ENCODE measurements around the gene ARHGAP8. TPM values are rescaled to one million over a fixed set of nuclear protein-coding genes. Genes with fewer than 3 reads are reported as not detected.

The ARHGAP8 gene
- total RNA-seq, 3 donors from 2014 or later (not counting 1 experiment from before 2014, with no cell fraction given) = 23.6 to 32.6 (median 26.5) TPM

GRCh38 chr22:44709881-44710392 lies 42.4 kb upstream of the ARHGAP8 start:
- Histone ChIP-seq H3K4me3 (ENCODE audit: low read length) (peak overlapping the region; percentile 29), H3K9me3 (ENCODE audit: control insufficient read depth, insufficient read depth, low read length) (no peaks in the 10 kb centered on the region), H3K36me3 (ENCODE audit: control insufficient read depth, insufficient read depth, low read length) (peaks cover 8% of the 10 kb centered on the region), H3K4me1 (ENCODE audit: control insufficient read depth, insufficient read depth, low read length) (peaks cover 94% of the 10 kb centered on the region), H3K27me3 (ENCODE audit: control insufficient read depth, insufficient read depth, low read length) (no peaks in the 10 kb centered on the region), H3K27ac (ENCODE audit: low read length) (peak overlapping the region; percentile 88)
- DNase-seq (peak; percentile 62 to 67), ATAC-seq (peak; percentile 57 to 84 (median 67))
- WGBS (ENCODE audit: insufficient coverage) = 52% methylated on average over 12 of the region's 12 CpGs
- no peaks in the 10 kb centered on the region for H3K36me3 Mint-ChIP-seq
- no peaks in the 10 kb centered on the region for H3K27me3 Mint-ChIP-seq (ENCODE audit: low read depth in 2 of 2)
- no peaks in the 10 kb centered on the region for H3K9me3 Mint-ChIP-seq
- peaks cover 46 to 82% of the 10 kb centered on the region in 2 donors for H3K4me1 Mint-ChIP-seq
- H3K4me3 Mint-ChIP-seq = peak overlapping the region; percentile 79
- TF ChIP-seq, protein P1, sequence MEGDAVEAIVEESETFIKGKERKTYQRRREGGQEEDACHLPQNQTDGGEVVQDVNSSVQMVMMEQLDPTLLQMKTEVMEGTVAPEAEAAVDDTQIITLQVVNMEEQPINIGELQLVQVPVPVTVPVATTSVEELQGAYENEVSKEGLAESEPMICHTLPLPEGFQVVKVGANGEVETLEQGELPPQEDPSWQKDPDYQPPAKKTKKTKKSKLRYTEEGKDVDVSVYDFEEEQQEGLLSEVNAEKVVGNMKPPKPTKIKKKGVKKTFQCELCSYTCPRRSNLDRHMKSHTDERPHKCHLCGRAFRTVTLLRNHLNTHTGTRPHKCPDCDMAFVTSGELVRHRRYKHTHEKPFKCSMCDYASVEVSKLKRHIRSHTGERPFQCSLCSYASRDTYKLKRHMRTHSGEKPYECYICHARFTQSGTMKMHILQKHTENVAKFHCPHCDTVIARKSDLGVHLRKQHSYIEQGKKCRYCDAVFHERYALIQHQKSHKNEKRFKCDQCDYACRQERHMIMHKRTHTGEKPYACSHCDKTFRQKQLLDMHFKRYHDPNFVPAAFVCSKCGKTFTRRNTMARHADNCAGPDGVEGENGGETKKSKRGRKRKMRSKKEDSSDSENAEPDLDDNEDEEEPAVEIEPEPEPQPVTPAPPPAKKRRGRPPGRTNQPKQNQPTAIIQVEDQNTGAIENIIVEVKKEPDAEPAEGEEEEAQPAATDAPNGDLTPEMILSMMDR (IDR thresholded peaks at IDR 0.05) = no peak
- intact Hi-C loops (cut with micrococcal nuclease) = no loop called here
- peak overlapping the region; percentile 84 to 91 for H3K27ac Mint-ChIP-seq

- H3K4me1 Mint-ChIP-seq = peaks cover 41 to 77% of the 10 kb centered on the region in 2 donors
- H3K9me3 Mint-ChIP-seq = no peaks in the 10 kb centered on the region
- no peaks in the 10 kb centered on the region for H3K36me3 Mint-ChIP-seq
- peak; percentile 42 to 66 for DNase-seq
- H3K4me3 Mint-ChIP-seq = peak overlapping the region; percentile 79
- no peaks in the 10 kb centered on the region for H3K27me3 Mint-ChIP-seq (ENCODE audit: low read depth in 2 of 2)
- TF ChIP-seq, protein P1 (IDR thresholded peaks at IDR 0.05) = no peak
- H3K9me3 ChIP-seq (ENCODE audit: control insufficient read depth, insufficient read depth, low read length) = no peaks in the 10 kb centered on the region
- peaks cover 8% of the 10 kb centered on the region for H3K36me3 ChIP-seq (ENCODE audit: control insufficient read depth, insufficient read depth, low read length)
- H3K4me1 ChIP-seq (ENCODE audit: control insufficient read depth, insufficient read depth, low read length) = peaks cover 92% of the 10 kb centered on the region
- WGBS (ENCODE audit: insufficient coverage) = 15% methylated on average over 21 of the region's 23 CpGs
- ATAC-seq = peak; percentile 45 to 60 (median 58)
- H3K27ac Mint-ChIP-seq = peak overlapping the region; percentile 84 to 91
- H3K27me3 ChIP-seq (ENCODE audit: control insufficient read depth, insufficient read depth, low read length) = no peaks in the 10 kb centered on the region
- intact Hi-C loops (cut with micrococcal nuclease) = no loop called here
- peak overlapping the region; percentile 88 for H3K27ac ChIP-seq (ENCODE audit: low read length)
- H3K4me3 ChIP-seq (ENCODE audit: low read length) = peak overlapping the region; percentile 29
Observed at GRCh38 chr22:44710474-44711240, 41.7 kb upstream of the ARHGAP8 start.

- no peak overlapping the region for H3K4me3 ChIP-seq (ENCODE audit: low read length)
- H3K36me3 ChIP-seq (ENCODE audit: control insufficient read depth, insufficient read depth, low read length) = peaks cover 12% of the 10 kb centered on the region
- TF ChIP-seq, protein P1 (IDR thresholded peaks at IDR 0.05) = no peak
- H3K27me3 ChIP-seq (ENCODE audit: control insufficient read depth, insufficient read depth, low read length) = no peaks in the 10 kb centered on the region
- no peaks in the 10 kb centered on the region for H3K9me3 Mint-ChIP-seq
- no peaks in the 10 kb centered on the region for H3K27me3 Mint-ChIP-seq (ENCODE audit: low read depth in 2 of 2)
- ATAC-seq = no peak
- peaks cover 92% of the 10 kb centered on the region for H3K4me1 ChIP-seq (ENCODE audit: control insufficient read depth, insufficient read depth, low read length)
- H3K27ac Mint-ChIP-seq = peak overlapping the region; percentile 84 to 91
- peaks cover 37 to 74% of the 10 kb centered on the region in 2 donors for H3K4me1 Mint-ChIP-seq
- 37% methylated on average over 4 of the region's 4 CpGs for WGBS (ENCODE audit: insufficient coverage)
- no peak for DNase-seq
- H3K27ac ChIP-seq (ENCODE audit: low read length) = peak overlapping the region; percentile 88
- peak overlapping the region; percentile 79 for H3K4me3 Mint-ChIP-seq
- intact Hi-C loops (cut with micrococcal nuclease) = no loop called here
- no peaks in the 10 kb centered on the region for H3K36me3 Mint-ChIP-seq
- H3K9me3 ChIP-seq (ENCODE audit: control insufficient read depth, insufficient read depth, low read length) = no peaks in the 10 kb centered on the region
Observed at GRCh38 chr22:44711241-44711560, 41.2 kb upstream of the ARHGAP8 start.

Measured in natural killer cell (primary cell).